HG02588 (cell line): ENCODE data around the gene PTH1R.
"Not testable (repeated sequence)": the region's sequence is repeated elsewhere in the genome, so short reads cannot be mapped to it uniquely, and the experiment has no call there.

Experiments used
- ATAC-seq: cut with Tn5 transposase; IDR thresholded peaks from one replicate; pipeline ENCODE4 v1.9.1; 2021; ENCODE audit warnings: mild to moderate bottlenecking, moderate library complexity; ENCODE audit not compliant: unreplicated experiment

PTH1R gene

GRCh38 chr3:46909535-46910161 lies 32.1 kb downstream of the PTH1R start:
- no peak for ATAC-seq

- no peak for ATAC-seq
Observed at GRCh38 chr3:46910166-46910760, 32.7 kb downstream of the PTH1R start.

GRCh38 chr3:46910914-46911313 lies 33.4 kb downstream of the PTH1R start:
- not testable (repeated sequence) for ATAC-seq

- ATAC-seq, result no peak
Observed at GRCh38 chr3:46912986-46913385, 35.5 kb downstream of the PTH1R start.

GRCh38 chr3:46913644-46914043 lies 36.1 kb downstream of the PTH1R start:
- no peak for ATAC-seq

GRCh38 chr3:46914849-46915248 lies 37.3 kb downstream of the PTH1R start:
- no peak for ATAC-seq

- no peak for ATAC-seq
Observed at GRCh38 chr3:46915297-46915822, 37.8 kb downstream of the PTH1R start.

GRCh38 chr3:46916278-46916677 lies 38.8 kb downstream of the PTH1R start:
- ATAC-seq, result no peak

- no peak for ATAC-seq
Observed at GRCh38 chr3:46916799-46917198, 39.3 kb downstream of the PTH1R start.

GRCh38 chr3:46917257-46917656 lies 39.7 kb downstream of the PTH1R start:
- ATAC-seq, result no peak

GRCh38 chr3:46918202-46918601 lies 40.7 kb downstream of the PTH1R start:
- ATAC-seq, result no peak

GRCh38 chr3:46918634-46919033 lies 41.1 kb downstream of the PTH1R start:
- no peak for ATAC-seq

GRCh38 chr3:46921041-46921440 lies 43.5 kb downstream of the PTH1R start:
- no peak for ATAC-seq

- ATAC-seq, result no peak
Observed at GRCh38 chr3:46921871-46922271, 44.4 kb downstream of the PTH1R start.

- no peak for ATAC-seq
Observed at GRCh38 chr3:46922426-46922825, 44.9 kb downstream of the PTH1R start.

- ATAC-seq, result no peak
Observed at GRCh38 chr3:46922871-46923558, 45.5 kb downstream of the PTH1R start.

- ATAC-seq, result no peak
Observed at GRCh38 chr3:46923559-46924350, 46.2 kb downstream of the PTH1R start.

- ATAC-seq, result no peak
Observed at GRCh38 chr3:46924921-46925584, 47.5 kb downstream of the PTH1R start.

- ATAC-seq, result no peak
Observed at GRCh38 chr3:46925585-46925934, 48.0 kb downstream of the PTH1R start.

GRCh38 chr3:46926039-46926438 lies 48.5 kb downstream of the PTH1R start:
- ATAC-seq, result no peak

- no peak for ATAC-seq
Observed at GRCh38 chr3:46926447-46926846, 48.9 kb downstream of the PTH1R start.
